Prostate gland (tissue), 2 donors: ENCODE measurements around the gene FLOT2. TPM values are rescaled to one million over a fixed set of nuclear protein-coding genes. Genes with fewer than 3 reads are reported as not detected.
"Not testable (repeated sequence)": the region's sequence is repeated elsewhere in the genome, so short reads cannot be mapped to it uniquely, and the experiment has no call there.

Source experiments
- DNase-seq: peaks from one replicate; pipeline ENCODE4 v3.0.0-alpha.2; 2019; ENCODE audit warnings: low spot score
- H3K27ac ChIP-seq, 2 donors: fragments of 200-600 bp; sonication (generic); 2 replicates each; pipeline ENCODE4 v1.5.1; 2017 to 2019
- H3K27me3 ChIP-seq: fragments of 200-600 bp; sonication (generic); replicated peaks from 2 replicates; pipeline ENCODE4 v1.5.1; 2019; ENCODE audit not compliant: insufficient read depth
- H3K36me3 ChIP-seq, 2 donors: fragments of 200-600 bp; sonication (generic); 1 replicate in 1 of 2; 2 replicates in 1 of 2; pipeline versions ENCODE4 v1.5.1 to v1.8.1; 2017 to 2019
- H3K4me1 ChIP-seq: fragments of 200-600 bp; sonication (generic); replicated peaks from 2 replicates; pipeline ENCODE4 v1.5.1; 2019
- H3K4me3 ChIP-seq, 2 donors: fragments of 200-600 bp; sonication (generic); 2 replicates each; pipeline ENCODE4 v1.5.1; 2017 to 2019
- H3K9me3 ChIP-seq: fragments of 200-600 bp; sonication (generic); 2 replicates; pipeline ENCODE4 v1.5.1; 2017
- CTCF ChIP-seq, 4 experiments: fragments of 200-600 bp in 2 of 4; fragments of 450-650 bp in 2 of 4; sonication (generic) in 2 of 4; IDR thresholded peaks; 1 replicate in 3 of 4; 2 replicates in 1 of 4; pipeline ENCODE4 v1.5.1; 2016 to 2019; ENCODE audit warnings: antibody characterized with exemption in 4 of 4, mild to moderate bottlenecking in 2 of 4, moderate library complexity in 2 of 4
- POLR2A ChIP-seq: fragments of 450-650 bp; IDR thresholded peaks from one replicate; pipeline ENCODE4 v1.6.1; 2016; ENCODE audit warnings: antibody characterized with exemption, mild to moderate bottlenecking
- POLR2AphosphoS5 ChIP-seq: sonication (generic); formaldehyde crosslinking; IDR thresholded peaks from one replicate; pipeline ENCODE4 v1.6.1; 2017; ENCODE audit warnings: antibody characterized with exemption
- WGBS: methylation state at CpG from one replicate; pipeline ENCODE4 v1.1.5; 2018; 5-methylcytosine and 5-hydroxymethylcytosine counted together
- intact Hi-C: fragments of 100-400 bp; cut with DNase I; formaldehyde crosslinking; loops from one replicate; pipeline ENCODE4 v1.14.2; 2022
- total RNA-seq, 2 donors: library from RNA; depleted of rRNA; stranded (reverse); fragments of >200 nt; gene quantifications; one replicate each; pipeline ENCODE4 v1.1.0, GENCODE V29; 2016

The FLOT2 gene
- total RNA-seq, 2 donors from 2014 or later = 82.9 to 121 TPM

GRCh38 chr17:28880572-28880945 lies 17.0 kb downstream of the FLOT2 start:
- DNase-seq = no peak
- H3K4me1 ChIP-seq = no peaks in the 10 kb centered on the region
- H3K36me3 ChIP-seq = peaks cover 23 to 44% of the 10 kb centered on the region in 2 donors
- TF ChIP-seq POLR2AphosphoS5 (no peak), CTCF (IDR thresholded peaks at IDR 0.05) (no peak), POLR2A (no peak)
- intact Hi-C loops = no loop called here
- H3K27me3 ChIP-seq = no peaks in the 10 kb centered on the region
- WGBS = 59% methylated on average over 10 of the region's 10 CpGs
- no peak overlapping the region for H3K4me3 ChIP-seq
- no peaks in the 10 kb centered on the region for H3K9me3 ChIP-seq
- no peak overlapping the region for H3K27ac ChIP-seq

GRCh38 chr17:28879886-28880571 lies 17.5 kb downstream of the FLOT2 start:
- H3K4me3 ChIP-seq = no peak overlapping the region
- no peak for DNase-seq
- H3K4me1 ChIP-seq = no peaks in the 10 kb centered on the region
- no peaks in the 10 kb centered on the region for H3K27me3 ChIP-seq
- 72% methylated on average over 9 of the region's 9 CpGs for WGBS
- H3K27ac ChIP-seq = no peak overlapping the region
- TF ChIP-seq POLR2A (no peak), CTCF (IDR thresholded peaks at IDR 0.05) (no peak), POLR2AphosphoS5 (no peak)
- no peaks in the 10 kb centered on the region for H3K9me3 ChIP-seq
- intact Hi-C loops = no loop called here
- H3K36me3 ChIP-seq = peaks cover 23 to 44% of the 10 kb centered on the region in 2 donors

GRCh38 chr17:28878981-28879380 lies 18.6 kb downstream of the FLOT2 start:
- intact Hi-C loops = no loop called here
- H3K4me1 ChIP-seq = no peaks in the 10 kb centered on the region
- H3K9me3 ChIP-seq = no peaks in the 10 kb centered on the region
- H3K27me3 ChIP-seq = no peaks in the 10 kb centered on the region
- no peak overlapping the region for H3K4me3 ChIP-seq
- no peak for TF ChIP-seq POLR2AphosphoS5
- peak in 2 of 4 experiments; percentile 26 to 38 for TF ChIP-seq CTCF (IDR thresholded peaks at IDR 0.05)
- DNase-seq = no peak
- H3K36me3 ChIP-seq = peaks cover 23 to 44% of the 10 kb centered on the region in 2 donors
- H3K27ac ChIP-seq = no peak overlapping the region
- 56% methylated on average over 4 of the region's 4 CpGs for WGBS

GRCh38 chr17:28878158-28878910 lies 19.2 kb downstream of the FLOT2 start:
- H3K9me3 ChIP-seq = no peaks in the 10 kb centered on the region
- H3K27ac ChIP-seq = no peak overlapping the region
- no peaks in the 10 kb centered on the region for H3K4me1 ChIP-seq
- H3K4me3 ChIP-seq = no peak overlapping the region
- intact Hi-C loops = no loop called here
- 78% methylated on average over 2 of the region's 2 CpGs for WGBS
- no peak for DNase-seq
- peaks cover 23 to 37% of the 10 kb centered on the region in 2 donors for H3K36me3 ChIP-seq
- no peaks in the 10 kb centered on the region for H3K27me3 ChIP-seq
- no peak for TF ChIP-seq CTCF (IDR thresholded peaks at IDR 0.05)

DNA sequence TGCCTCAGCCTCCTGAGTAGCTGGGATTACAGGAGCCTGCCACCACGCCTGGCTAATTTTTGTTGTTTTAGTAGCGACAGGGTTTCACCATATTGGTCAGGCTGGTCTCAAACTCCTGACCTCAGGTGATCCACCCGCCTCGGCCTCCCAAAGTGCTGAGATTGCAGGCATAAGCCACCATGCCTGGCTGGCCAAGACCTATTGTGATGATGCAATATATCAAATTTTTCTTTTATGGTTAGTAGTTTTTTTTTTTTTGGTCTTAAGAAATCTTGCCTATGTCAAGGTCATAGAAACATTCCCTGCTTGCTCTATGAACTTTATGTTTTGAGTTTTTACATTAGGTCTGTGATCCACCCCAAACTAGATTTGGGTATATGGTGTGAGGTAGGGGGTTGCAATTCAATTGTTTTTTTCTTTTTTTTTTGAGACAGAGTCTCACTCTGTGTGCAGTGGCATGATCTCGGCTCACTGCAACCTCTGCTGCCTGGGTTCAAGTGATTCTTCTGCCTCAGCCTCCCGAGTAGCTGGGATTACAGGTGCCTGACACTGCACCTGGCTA lies 20.3 kb downstream of the FLOT2 start:
- H3K4me3 ChIP-seq, intact Hi-C loops, DNase-seq, H3K9me3 ChIP-seq, H3K27me3 ChIP-seq, H3K4me1 ChIP-seq, H3K27ac ChIP-seq: not testable (repeated sequence)
- H3K36me3 ChIP-seq = peaks cover 15 to 31% of the 10 kb centered on the region in 2 donors
- 95% methylated on average over 6 of the region's 6 CpGs for WGBS
